Fibroblast of lung (primary cell): Measurements from ENCODE around the gene AIPL1.

ENCODE experiments used
- EZH2 ChIP-seq: IDR thresholded peaks from 2 replicates; pipeline ENCODE4 v1.5.1; 2012; ENCODE audit warnings: low read length, control low read depth, mild to moderate bottlenecking; ENCODE audit errors: missing control alignments
- TF ChIP-seq, protein P1 (sequence below), 2 donors: IDR thresholded peaks in 1 of 2; conservative IDR thresholded peaks in 1 of 2; 1 replicate in 1 of 2; 2 replicates in 1 of 2; pipeline ENCODE4 v1.5.1; 2011 to 2012; ENCODE audit warnings: low read length in 2 of 2, control low read depth in 1 of 2, inconsistent platforms in 1 of 2, low read depth in 1 of 2, mild to moderate bottlenecking in 1 of 2

- TF ChIP-seq, protein P1, sequence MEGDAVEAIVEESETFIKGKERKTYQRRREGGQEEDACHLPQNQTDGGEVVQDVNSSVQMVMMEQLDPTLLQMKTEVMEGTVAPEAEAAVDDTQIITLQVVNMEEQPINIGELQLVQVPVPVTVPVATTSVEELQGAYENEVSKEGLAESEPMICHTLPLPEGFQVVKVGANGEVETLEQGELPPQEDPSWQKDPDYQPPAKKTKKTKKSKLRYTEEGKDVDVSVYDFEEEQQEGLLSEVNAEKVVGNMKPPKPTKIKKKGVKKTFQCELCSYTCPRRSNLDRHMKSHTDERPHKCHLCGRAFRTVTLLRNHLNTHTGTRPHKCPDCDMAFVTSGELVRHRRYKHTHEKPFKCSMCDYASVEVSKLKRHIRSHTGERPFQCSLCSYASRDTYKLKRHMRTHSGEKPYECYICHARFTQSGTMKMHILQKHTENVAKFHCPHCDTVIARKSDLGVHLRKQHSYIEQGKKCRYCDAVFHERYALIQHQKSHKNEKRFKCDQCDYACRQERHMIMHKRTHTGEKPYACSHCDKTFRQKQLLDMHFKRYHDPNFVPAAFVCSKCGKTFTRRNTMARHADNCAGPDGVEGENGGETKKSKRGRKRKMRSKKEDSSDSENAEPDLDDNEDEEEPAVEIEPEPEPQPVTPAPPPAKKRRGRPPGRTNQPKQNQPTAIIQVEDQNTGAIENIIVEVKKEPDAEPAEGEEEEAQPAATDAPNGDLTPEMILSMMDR (conservative IDR thresholded peaks at IDR 0.05 in 1 of 2, IDR thresholded peaks at IDR 0.05 in 1 of 2; ENCODE audit: low read depth in 1 of 2, low read length in 2 of 2) = no peak
- TF ChIP-seq EZH2 = no peak
These were observed 47.2 kb upstream of the AIPL1 start for GRCh38 chr17:6482105-6482455.
